GM18873 (cell line): ENCODE measurements around the gene MT1A.
"Not testable (repeated sequence)": the region's sequence is repeated elsewhere in the genome, so short reads cannot be mapped to it uniquely, and the experiment has no call there.

Experiments used
- ATAC-seq: cut with Tn5 transposase; IDR thresholded peaks from one replicate; pipeline ENCODE4 v1.9.1; 2021; ENCODE audit warnings: mild to moderate bottlenecking, moderate library complexity, moderate number of reproducible peaks; ENCODE audit not compliant: unreplicated experiment, low FRiP score

The MT1A gene

GRCh38 chr16:56651586-56651985 is 13.1 kb downstream of the MT1A start, which contains the start of gene MT1B:
TSS of gene MT1B (plus strand) at chr16:56651886. CDS start at chr16:56651954, 68 bp downstream.
- no peak for ATAC-seq

- no peak for ATAC-seq
These were observed 14.1 kb downstream of the MT1A start for GRCh38 chr16:56652600-56652999.

- no peak for ATAC-seq
These were observed 14.8 kb downstream of the MT1A start for GRCh38 chr16:56653218-56653617.

- ATAC-seq: no peak
These were observed 19.3 kb downstream of the MT1A start, which contains the start of gene MT1F for GRCh38 chr16:56657555-56658326. TSS of gene MT1F (plus strand) at chr16:56657959. CDS start at chr16:56658059, 100 bp downstream.

- ATAC-seq: no peak
These were observed 19.9 kb downstream of the MT1A start for GRCh38 chr16:56658327-56658875.

GRCh38 chr16:56662357-56663354 is 24.2 kb downstream of the MT1A start:
- ATAC-seq: no peak

- no peak for ATAC-seq
These were observed 26.0 kb downstream of the MT1A start for GRCh38 chr16:56664506-56664905.

- not testable (repeated sequence) for ATAC-seq
These were observed 27.1 kb downstream of the MT1A start for GRCh38 chr16:56665286-56666261.

- no peak for ATAC-seq
These were observed 29.4 kb downstream of the MT1A start, which contains the start of gene MT1G for GRCh38 chr16:56667581-56668571. TSS of gene MT1G (minus strand) at chr16:56668065. CDS start at chr16:56667993, 72 bp downstream.

- no peak for ATAC-seq
These were observed 30.8 kb downstream of the MT1A start, which contains the start of gene MT1H for GRCh38 chr16:56669005-56669839. TSS of gene MT1H (plus strand) at chr16:56669814. CDS start at chr16:56669885, 71 bp downstream.

- ATAC-seq: no peak
These were observed 31.6 kb downstream of the MT1A start for GRCh38 chr16:56669840-56670619.

- ATAC-seq: no peak
These were observed 32.1 kb downstream of the MT1A start for GRCh38 chr16:56670620-56670934.

GRCh38 chr16:56671691-56672090 is 33.2 kb downstream of the MT1A start:
- ATAC-seq: not testable (repeated sequence)

- not testable (repeated sequence) for ATAC-seq
These were observed 33.7 kb downstream of the MT1A start for GRCh38 chr16:56672171-56672570.

- ATAC-seq: no peak
These were observed 34.5 kb downstream of the MT1A start for GRCh38 chr16:56672761-56673536.

- ATAC-seq: no peak
These were observed 35.5 kb downstream of the MT1A start for GRCh38 chr16:56673921-56674320.
